GM12878 (cell line): ENCODE data around the gene ZNF169. TPM values are rescaled to one million over a fixed set of nuclear protein-coding genes. Genes with fewer than 3 reads are reported as not detected.

Source experiments
- BMI1 ChIP-seq: fragments of 450-650 bp; IDR thresholded peaks from 2 replicates; pipeline ENCODE4 v1.6.1; 2016; ENCODE audit warnings: mild to moderate bottlenecking, moderate library complexity, borderline replicate concordance
- BRCA1 ChIP-seq: IDR thresholded peaks from 2 replicates; pipeline ENCODE4 v1.6.1; 2011; ENCODE audit warnings: low read depth, low read length, improper control_type of control experiment
- CHD4 ChIP-seq: fragments of 200-600 bp; sonication (generic); IDR thresholded peaks from 2 replicates; pipeline ENCODE4 v1.6.1; 2016; ENCODE audit warnings: mild to moderate bottlenecking
- E2F4 ChIP-seq: IDR thresholded peaks from 2 replicates; pipeline ENCODE4 v1.6.1; 2012; ENCODE audit warnings: low read depth, low read length, improper control_type of control experiment
- GABPA ChIP-seq: IDR thresholded peaks from 2 replicates; pipeline ENCODE4 v1.6.1; 2014; ENCODE audit warnings: antibody characterized with exemption, low read depth, mild to moderate bottlenecking, inconsistent platforms
- HDGF ChIP-seq: fragments of 450-650 bp; IDR thresholded peaks from 2 replicates; pipeline ENCODE4 v1.6.1; 2016; ENCODE audit warnings: antibody characterized with exemption
- MLLT1 ChIP-seq: fragments of 450-650 bp; IDR thresholded peaks from 2 replicates; pipeline ENCODE4 v1.6.1; 2016; ENCODE audit warnings: mild to moderate bottlenecking
- NRF1 ChIP-seq: conservative IDR thresholded peaks from 2 replicates; pipeline ENCODE4 v1.6.1; 2011; ENCODE audit warnings: mild to moderate bottlenecking, low read depth, low read length, improper control_type of control experiment
- PAX8 ChIP-seq: fragments of 450-650 bp; IDR thresholded peaks from 2 replicates; pipeline ENCODE4 v1.6.1; 2017; ENCODE audit warnings: mild to moderate bottlenecking, moderate library complexity
- POLR2AphosphoS2 ChIP-seq: IDR thresholded peaks from 2 replicates; pipeline ENCODE4 v1.6.1; 2011; ENCODE audit warnings: low read depth, mild to moderate bottlenecking, low read length, improper control_type of control experiment, moderate library complexity
- RCOR1 ChIP-seq: conservative IDR thresholded peaks from 2 replicates; pipeline ENCODE4 v1.6.1; 2012; ENCODE audit warnings: low read depth, low read length, improper control_type of control experiment
- USF1 ChIP-seq: IDR thresholded peaks from 2 replicates; pipeline ENCODE4 v1.6.1; 2011; ENCODE audit warnings: borderline replicate concordance, low read depth, mild to moderate bottlenecking, moderate library complexity, mixed read lengths, low read length; ENCODE audit not compliant: insufficient read depth; ENCODE audit errors: extremely low read length
- YY1 ChIP-seq: IDR thresholded peaks from 2 replicates; pipeline ENCODE4 v1.6.1; 2011; ENCODE audit warnings: low read depth, mild to moderate bottlenecking, low read length
- ZBTB40 ChIP-seq: fragments of 450-650 bp; IDR thresholded peaks from 2 replicates; pipeline ENCODE4 v1.6.1; 2016; ENCODE audit warnings: mild to moderate bottlenecking, moderate library complexity, borderline replicate concordance
- polyA plus RNA-seq, 11 experiments: library from polyadenylated mRNA; depleted of rRNA in 4 of 11; unstranded in 6 of 11; stranded (reverse) in 5 of 11; fragments of >200 nt; fragmentation: Nextera tagmentation in 4 of 11; fragmentation: Illumina TruSeq in 1 of 11; extraction: Ambion mirVana in 4 of 11; extraction: Trizol in 1 of 11; gene quantifications; 1 replicate in 1 of 11; 2 replicates in 10 of 11; pipeline versions ENCODE4 v1.2.1 to v1.2.3, GENCODE V29; 2011 to 2016; ENCODE audit warnings: inconsistent platforms in 2 of 11, missing spikeins in 2 of 11, low read depth in 1 of 11
- total RNA-seq, 4 experiments: library from RNA; depleted of rRNA in 3 of 4; stranded (reverse); fragments of >200 nt in 3 of 4; fragmentation: Illumina TruSeq in 1 of 4; extraction: Trizol in 1 of 4; gene quantifications; 2 replicates each; pipeline versions ENCODE4 v1.2.1 to v1.2.3, GENCODE V29; 2013 to 2021
- TF ChIP-seq, protein P1 (sequence below), 3 experiments: IDR thresholded peaks in 2 of 3; conservative IDR thresholded peaks in 1 of 3; 2 replicates each; pipeline ENCODE4 v1.5.1; 2011; ENCODE audit warnings: low read depth in 3 of 3, low read length in 3 of 3, mild to moderate bottlenecking in 3 of 3, control low read depth in 2 of 3, moderate library complexity in 2 of 3, inconsistent platforms in 1 of 3, mixed read lengths in 1 of 3; ENCODE audit not compliant: control insufficient read depth in 2 of 3, insufficient read depth in 1 of 3; ENCODE audit errors: extremely low read depth in 1 of 3
- TF ChIP-seq, protein P2 (sequence below): fragments of 450-650 bp; IDR thresholded peaks from 2 replicates; pipeline ENCODE4 v1.6.1; 2014; ENCODE audit warnings: mild to moderate bottlenecking

ZNF169 gene
- total and polyA plus RNA-seq, 10 of the 15 experiments (the other 5 are each of a cell fraction or from before 2014, with no cell fraction given): 2.2 to 15.7 (median 5.8) TPM

- no peak for TF ChIP-seq MLLT1
- 0 out of 2 replicates have a peak, but pooled peaks have one; percentile 10 for TF ChIP-seq NRF1
- no peak for TF ChIP-seq USF1
- TF ChIP-seq CHD4: no peak
- TF ChIP-seq POLR2AphosphoS2: 0 out of 2 replicates have a peak, but pooled peaks have one; percentile 49
- TF ChIP-seq, protein P1, sequence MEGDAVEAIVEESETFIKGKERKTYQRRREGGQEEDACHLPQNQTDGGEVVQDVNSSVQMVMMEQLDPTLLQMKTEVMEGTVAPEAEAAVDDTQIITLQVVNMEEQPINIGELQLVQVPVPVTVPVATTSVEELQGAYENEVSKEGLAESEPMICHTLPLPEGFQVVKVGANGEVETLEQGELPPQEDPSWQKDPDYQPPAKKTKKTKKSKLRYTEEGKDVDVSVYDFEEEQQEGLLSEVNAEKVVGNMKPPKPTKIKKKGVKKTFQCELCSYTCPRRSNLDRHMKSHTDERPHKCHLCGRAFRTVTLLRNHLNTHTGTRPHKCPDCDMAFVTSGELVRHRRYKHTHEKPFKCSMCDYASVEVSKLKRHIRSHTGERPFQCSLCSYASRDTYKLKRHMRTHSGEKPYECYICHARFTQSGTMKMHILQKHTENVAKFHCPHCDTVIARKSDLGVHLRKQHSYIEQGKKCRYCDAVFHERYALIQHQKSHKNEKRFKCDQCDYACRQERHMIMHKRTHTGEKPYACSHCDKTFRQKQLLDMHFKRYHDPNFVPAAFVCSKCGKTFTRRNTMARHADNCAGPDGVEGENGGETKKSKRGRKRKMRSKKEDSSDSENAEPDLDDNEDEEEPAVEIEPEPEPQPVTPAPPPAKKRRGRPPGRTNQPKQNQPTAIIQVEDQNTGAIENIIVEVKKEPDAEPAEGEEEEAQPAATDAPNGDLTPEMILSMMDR (IDR thresholded peaks at IDR 0.05 in 2 of 3, conservative IDR thresholded peaks at IDR 0.05 in 1 of 3; ENCODE audit: control insufficient read depth in 2 of 3, extremely low read depth in 1 of 3, insufficient read depth in 1 of 3, low read depth in 3 of 3, low read length in 3 of 3): no peak
- TF ChIP-seq, protein P2, sequence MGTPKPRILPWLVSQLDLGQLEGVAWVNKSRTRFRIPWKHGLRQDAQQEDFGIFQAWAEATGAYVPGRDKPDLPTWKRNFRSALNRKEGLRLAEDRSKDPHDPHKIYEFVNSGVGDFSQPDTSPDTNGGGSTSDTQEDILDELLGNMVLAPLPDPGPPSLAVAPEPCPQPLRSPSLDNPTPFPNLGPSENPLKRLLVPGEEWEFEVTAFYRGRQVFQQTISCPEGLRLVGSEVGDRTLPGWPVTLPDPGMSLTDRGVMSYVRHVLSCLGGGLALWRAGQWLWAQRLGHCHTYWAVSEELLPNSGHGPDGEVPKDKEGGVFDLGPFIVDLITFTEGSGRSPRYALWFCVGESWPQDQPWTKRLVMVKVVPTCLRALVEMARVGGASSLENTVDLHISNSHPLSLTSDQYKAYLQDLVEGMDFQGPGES: no peak
- TF ChIP-seq HDGF: no peak
- TF ChIP-seq RCOR1: no peak
- no peak for TF ChIP-seq BMI1
- TF ChIP-seq BRCA1: no peak
- peak; percentile 61; the same call in 1 of the 2 replicates for TF ChIP-seq ZBTB40
- TF ChIP-seq GABPA: peak; percentile 67
- TF ChIP-seq E2F4: no peak
- no peak for TF ChIP-seq PAX8
- TF ChIP-seq YY1: peak; percentile 85
Measured at GRCh38 chr9:94259077-94259862, at the start of gene ZNF169 (continued).
